HepG2 (cell line): Measurements from ENCODE around the gene MBLAC1. TPM values are rescaled to one million over a fixed set of nuclear protein-coding genes. Genes with fewer than 3 reads are reported as not detected.
A peak's percentile ranks its signal among the peaks of the same experiment; 100 is the strongest.

Experiments used
- ARID3A ChIP-seq: IDR thresholded peaks from 2 replicates; pipeline ENCODE4 v1.6.1; 2012; ENCODE audit warnings: low read depth, low read length, improper control_type of control experiment
- ARNT ChIP-seq: fragments of 450-650 bp; IDR thresholded peaks from 2 replicates; pipeline ENCODE4 v1.6.1; 2017
- CCDC6 ChIP-seq: sonication (generic); formaldehyde crosslinking; IDR thresholded peaks from 2 replicates; pipeline ENCODE4 v1.8.1; 2022; ENCODE audit warnings: mild to moderate bottlenecking, missing genetic modification reagents, moderate library complexity
- DNMT1 ChIP-seq: sonication (generic); formaldehyde crosslinking; IDR thresholded peaks from 2 replicates; pipeline ENCODE4 v1.5.1; 2020; ENCODE audit warnings: mild to moderate bottlenecking, missing genetic modification reagents
- HMGA1 ChIP-seq: sonication (generic); formaldehyde crosslinking; conservative IDR thresholded peaks from 2 replicates; pipeline ENCODE4 v1.4.0; 2020; ENCODE audit warnings: missing genetic modification reagents
- HNF1A ChIP-seq, 2 experiments: sonication (generic) in 1 of 2; formaldehyde crosslinking in 1 of 2; IDR thresholded peaks; 2 replicates each; pipeline versions ENCODE4 v1.4.0 to v1.6.1; 2016 to 2020; ENCODE audit warnings: borderline replicate concordance in 1 of 2, low read depth in 1 of 2, mild to moderate bottlenecking in 1 of 2, missing genetic modification reagents in 1 of 2
- HNRNPL ChIP-seq: fragments of 200-400 bp; formaldehyde crosslinking; IDR thresholded peaks from 2 replicates; pipeline ENCODE4 v1.6.1; 2017; ENCODE audit warnings: mild to moderate bottlenecking, low read depth, low read length
- IKZF5 ChIP-seq: IDR thresholded peaks from 2 replicates; pipeline ENCODE4 v1.6.1; 2018; ENCODE audit warnings: missing genetic modification reagents, mild to moderate bottlenecking, missing compliant biosample characterization
- MAFK ChIP-seq, 2 experiments: IDR thresholded peaks in 1 of 2; conservative IDR thresholded peaks in 1 of 2; 2 replicates each; pipeline ENCODE4 v1.6.1; 2011; ENCODE audit warnings: improper control_type of control experiment in 2 of 2, low read length in 2 of 2
- NONO ChIP-seq, 2 experiments: fragments of 450-650 bp in 1 of 2; sonication (generic) in 1 of 2; formaldehyde crosslinking in 1 of 2; IDR thresholded peaks in 1 of 2; conservative IDR thresholded peaks in 1 of 2; 2 replicates each; pipeline versions ENCODE4 v1.6.1 to v1.8.0; 2017 to 2022; ENCODE audit warnings: mild to moderate bottlenecking in 1 of 2, missing genetic modification reagents in 1 of 2, moderate library complexity in 1 of 2
- RELA ChIP-seq: sonication (generic); formaldehyde crosslinking; IDR thresholded peaks from 2 replicates; pipeline ENCODE4 v1.4.0; 2020; ENCODE audit warnings: missing genetic modification reagents
- RXRB ChIP-seq: IDR thresholded peaks from 2 replicates; pipeline ENCODE4 v1.6.1; 2016; ENCODE audit warnings: borderline replicate concordance, missing genetic modification reagents, missing compliant biosample characterization
- ZNF282 ChIP-seq: fragments of 450-650 bp; IDR thresholded peaks from 2 replicates; pipeline ENCODE4 v1.6.1; 2018; ENCODE audit not compliant: partially characterized antibody
- ZNF3 ChIP-seq: IDR thresholded peaks from 2 replicates; pipeline ENCODE4 v1.7.0; 2017; ENCODE audit warnings: inconsistent platforms
- ZNF33A ChIP-seq: sonication (generic); formaldehyde crosslinking; IDR thresholded peaks from 2 replicates; pipeline ENCODE4 v1.5.1; 2020; ENCODE audit warnings: missing genetic modification reagents, mild to moderate bottlenecking, moderate library complexity, borderline replicate concordance
- ZNF446 ChIP-seq: sonication (generic); formaldehyde crosslinking; IDR thresholded peaks from 2 replicates; pipeline ENCODE4 v1.5.0; 2020; ENCODE audit warnings: mild to moderate bottlenecking, missing genetic modification reagents
- ZNF501 ChIP-seq: sonication (generic); formaldehyde crosslinking; IDR thresholded peaks from 2 replicates; pipeline ENCODE4 v1.5.1; 2020; ENCODE audit warnings: mild to moderate bottlenecking, moderate library complexity, missing genetic modification reagents
- ZNF597 ChIP-seq: sonication (generic); formaldehyde crosslinking; IDR thresholded peaks from 2 replicates; pipeline ENCODE4 v1.5.0; 2020; ENCODE audit warnings: missing genetic modification reagents
- ZNF724P ChIP-seq: sonication (generic); formaldehyde crosslinking; IDR thresholded peaks from 2 replicates; pipeline ENCODE4 v1.8.0; 2022; ENCODE audit warnings: missing genetic modification reagents, borderline replicate concordance
- ZNF766 ChIP-seq: sonication (generic); formaldehyde crosslinking; IDR thresholded peaks from 2 replicates; pipeline ENCODE4 v1.5.0; 2020; ENCODE audit warnings: missing genetic modification reagents, borderline replicate concordance
- ZNF780A ChIP-seq: sonication (generic); formaldehyde crosslinking; IDR thresholded peaks from 2 replicates; pipeline ENCODE4 v1.8.0; 2022; ENCODE audit warnings: mild to moderate bottlenecking, missing genetic modification reagents, moderate library complexity
- polyA plus RNA-seq, 8 experiments: library from polyadenylated mRNA; depleted of rRNA in 3 of 8; stranded (reverse) in 7 of 8; unstranded in 1 of 8; fragments of >200 nt; fragmentation: Illumina TruSeq in 4 of 8; extraction: Trizol in 4 of 8; gene quantifications; 2 replicates each; pipeline versions ENCODE4 v1.2.1 to v1.2.3, GENCODE V29; 2011 to 2016; ENCODE audit warnings: low read depth in 4 of 8, missing spikeins in 1 of 8, mixed read lengths in 1 of 8; ENCODE audit not compliant: insufficient read depth in 1 of 8
- total RNA-seq, 5 experiments: library from RNA; depleted of rRNA; stranded (reverse); fragments of >200 nt; fragmentation: Illumina TruSeq; extraction: Trizol; gene quantifications; 2 replicates each; pipeline ENCODE4 v1.2.3, GENCODE V29; 2016; ENCODE audit warnings: low read depth in 1 of 5

Gene MBLAC1
- total and polyA plus RNA-seq, 2 of the 13 experiments (the other 11 are each of a cell fraction or from before 2014, with no cell fraction given) = 0.79 to 2.1 TPM

GRCh38 chr7:100177045-100178001, 50.6 kb downstream of the MBLAC1 start, which contains the start of the genes GPC2 and STAG3 (continued):
- TF ChIP-seq ZNF724P = 0 out of 2 replicates have a peak, but pooled peaks have one; percentile 35
- no peak for TF ChIP-seq ARNT
- TF ChIP-seq DNMT1 (CRISPR knock-in tag) = no peak
- TF ChIP-seq IKZF5 (CRISPR knock-in tag) = no peak
- no peak for TF ChIP-seq HNRNPL
- no peak for TF ChIP-seq ZNF446
- no peak for TF ChIP-seq ZNF33A (CRISPR knock-in tag)
- no peak for TF ChIP-seq ZNF282
- TF ChIP-seq HMGA1 = no peak
- TF ChIP-seq NONO (IDR thresholded peaks at IDR 0.05) = no peak
- TF ChIP-seq NONO (CRISPR knock-in tag; conservative IDR thresholded peaks at IDR 0.05) = no peak
- TF ChIP-seq MAFK (conservative IDR thresholded peaks at IDR 0.05 in 1 of 2, IDR thresholded peaks at IDR 0.05 in 1 of 2; ENCODE audit: low read length in 2 of 2) = no peak
- TF ChIP-seq HNF1A (IDR thresholded peaks at IDR 0.05; ENCODE audit: low read depth) = no peak
- TF ChIP-seq HNF1A (CRISPR knock-in tag; IDR thresholded peaks at IDR 0.05; ENCODE audit: borderline replicate concordance) = no peak
- no peak for TF ChIP-seq ZNF766 (CRISPR knock-in tag)
- TF ChIP-seq CCDC6 (CRISPR knock-in tag) = no peak
- TF ChIP-seq ZNF3 (CRISPR knock-in tag) = no peak
- no peak for TF ChIP-seq RXRB
- TF ChIP-seq ARID3A = no peak
- TF ChIP-seq ZNF597 (CRISPR knock-in tag) = no peak
- TF ChIP-seq RELA = no peak
- no peak for TF ChIP-seq ZNF780A (CRISPR knock-in tag)
- no peak for TF ChIP-seq ZNF501 (CRISPR knock-in tag)
